ENCODE data around the gene CYP3A4.
"Not testable (repeated sequence)": the region's sequence is repeated elsewhere in the genome, so short reads cannot be mapped to it uniquely, and the experiment has no call there.

CYP3A4 gene

GRCh38 chr7:99791667-99792369 is 7.8 kb upstream of the CYP3A4 start:
- no peak for DNase-seq

- DNase-seq, result no peak
These were observed 7.0 kb upstream of the CYP3A4 start for GRCh38 chr7:99791021-99791420.

- DNase-seq, result no peak
These were observed 6.4 kb upstream of the CYP3A4 start for GRCh38 chr7:99790407-99790806.

- DNase-seq, result no peak
These were observed 5.6 kb upstream of the CYP3A4 start for GRCh38 chr7:99789441-99790070.

GRCh38 chr7:99788554-99788953 is 4.6 kb upstream of the CYP3A4 start:
- peak; percentile 37 for DNase-seq

GRCh38 chr7:99786726-99787335 is 2.8 kb upstream of the CYP3A4 start:
- DNase-seq, result no peak

GRCh38 chr7:99785654-99786053 is 1.7 kb upstream of the CYP3A4 start:
- not testable (repeated sequence) for DNase-seq

GRCh38 chr7:99782012-99782953 is 1.7 kb downstream of the CYP3A4 start:
- DNase-seq, result no peak

GRCh38 chr7:99780588-99780987 is 3.4 kb downstream of the CYP3A4 start:
- DNase-seq, result no peak

GRCh38 chr7:99779949-99780348 is 4.0 kb downstream of the CYP3A4 start:
- DNase-seq, result no peak

GRCh38 chr7:99778880-99779279 is 5.1 kb downstream of the CYP3A4 start:
- no peak for DNase-seq

- DNase-seq, result not testable (repeated sequence)
These were observed 10.6 kb downstream of the CYP3A4 start for GRCh38 chr7:99773395-99773794.

GRCh38 chr7:99772565-99772964 is 11.4 kb downstream of the CYP3A4 start:
- DNase-seq, result no peak

- DNase-seq, result not testable (repeated sequence)
These were observed 14.5 kb downstream of the CYP3A4 start for GRCh38 chr7:99769494-99769893.

GRCh38 chr7:99768471-99768870 is 15.5 kb downstream of the CYP3A4 start:
- DNase-seq, result peak; percentile 13

GRCh38 chr7:99767662-99768061 is 16.3 kb downstream of the CYP3A4 start:
- peak; percentile 7 for DNase-seq

GRCh38 chr7:99766484-99767099 is 17.4 kb downstream of the CYP3A4 start:
- DNase-seq, result no peak

- DNase-seq, result no peak
These were observed 19.5 kb downstream of the CYP3A4 start for GRCh38 chr7:99764478-99764877.

- DNase-seq, result no peak
These were observed 21.2 kb downstream of the CYP3A4 start for GRCh38 chr7:99762680-99763327.

GRCh38 chr7:99755085-99755484 is 28.9 kb downstream of the CYP3A4 start:
- no peak for DNase-seq

GRCh38 chr7:99752356-99752755 is 31.6 kb downstream of the CYP3A4 start:
- no peak for DNase-seq
